Measurements from ENCODE around the gene NSUN7. TPM values are rescaled to one million over a fixed set of nuclear protein-coding genes. Genes with fewer than 3 reads are reported as not detected.
A peak's percentile ranks its signal among the peaks of the same experiment; 100 is the strongest.

The NSUN7 gene
- total RNA-seq, 2 experiments from 2014 or later, result 0.14 to 0.39 TPM

- Mint-ChIP-seq H3K36me3 (ENCODE audit: low read depth) (no peaks in the 10 kb centered on the region), H3K4me3 (peak overlapping the region; percentile 79), H3K27ac (no peak overlapping the region), H3K9me3 (no peaks in the 10 kb centered on the region), H3K4me1 (ENCODE audit: low read depth) (peaks cover 13% of the 10 kb centered on the region), H3K27me3 (peaks cover 77% of the 10 kb centered on the region)
- peaks cover 10% of the 10 kb centered on the region for H3K4me1 ChIP-seq (ENCODE audit: insufficient read depth, low read length)
- intact Hi-C loops (cut with DNase I, micrococcal nuclease), result no loop called here
- peak; percentile 75 for ATAC-seq (ENCODE audit: poor library complexity)
- DNase-seq, result peak in 12 of 14 experiments; percentile 9 to 62 (median 30)
- H3K4me3 ChIP-seq (ENCODE audit: low read length), result peak overlapping the region; percentile 44
- TF ChIP-seq CTCF (IDR thresholded peaks at IDR 0.05), result no peak
- peaks cover 0 to 11% of the 10 kb centered on the region in 2 experiments for H3K9me3 ChIP-seq (ENCODE audit: control insufficient read depth in 1 of 2, insufficient read depth in 1 of 2, low read length in 2 of 2)
- CTCF ChIA-PET, result no interaction called here
- peaks cover 17 to 20% of the 10 kb centered on the region in 2 experiments for H3K27me3 ChIP-seq (ENCODE audit: control insufficient read depth in 1 of 2, insufficient read depth in 2 of 2, low read length in 2 of 2)
- H3K36me3 ChIP-seq (ENCODE audit: insufficient read depth, low read length), result no peaks in the 10 kb centered on the region
- H3K27ac ChIP-seq (ENCODE audit: low read depth in 1 of 2, low read length in 2 of 2), result no peak overlapping the region
- POLR2A ChIA-PET, result no interaction called here
Observed at GRCh38 chr4:40856840-40857362, 107.1 kb downstream of the NSUN7 start.

GRCh38 chr4:40857956-40858355 lies 108.2 kb downstream of the NSUN7 start:
- Mint-ChIP-seq H3K27me3 (peaks cover 69% of the 10 kb centered on the region), H3K9me3 (no peaks in the 10 kb centered on the region), H3K4me3 (no peak overlapping the region), H3K4me1 (ENCODE audit: low read depth) (peaks cover 13% of the 10 kb centered on the region), H3K36me3 (ENCODE audit: low read depth) (no peaks in the 10 kb centered on the region), H3K27ac (no peak overlapping the region)
- ChIA-PET POLR2A (no interaction called here), CTCF (no interaction called here)
- H3K4me1 ChIP-seq (ENCODE audit: insufficient read depth, low read length), result peaks cover 10% of the 10 kb centered on the region
- intact Hi-C loops (cut with DNase I, micrococcal nuclease), result no loop called here
- H3K36me3 ChIP-seq (ENCODE audit: insufficient read depth, low read length), result no peaks in the 10 kb centered on the region
- ATAC-seq (ENCODE audit: poor library complexity) (no peak), DNase-seq (peak in 2 of 14 experiments; percentile 12 to 13)
- H3K27me3 ChIP-seq (ENCODE audit: control insufficient read depth in 1 of 2, insufficient read depth in 2 of 2, low read length in 2 of 2), result peaks cover 17 to 20% of the 10 kb centered on the region in 2 experiments
- TF ChIP-seq CTCF (IDR thresholded peaks at IDR 0.05), result no peak
- peaks cover 0 to 11% of the 10 kb centered on the region in 2 experiments for H3K9me3 ChIP-seq (ENCODE audit: control insufficient read depth in 1 of 2, insufficient read depth in 1 of 2, low read length in 2 of 2)
- H3K4me3 ChIP-seq (ENCODE audit: low read length), result no peak overlapping the region
- H3K27ac ChIP-seq (ENCODE audit: low read depth in 1 of 2, low read length in 2 of 2), result no peak overlapping the region

GRCh38 chr4:40858962-40859361 lies 109.2 kb downstream of the NSUN7 start:
- Mint-ChIP-seq H3K36me3 (ENCODE audit: low read depth) (no peaks in the 10 kb centered on the region), H3K9me3 (no peaks in the 10 kb centered on the region), H3K4me1 (ENCODE audit: low read depth) (peaks cover 13% of the 10 kb centered on the region), H3K27me3 (peaks cover 62% of the 10 kb centered on the region), H3K4me3 (no peak overlapping the region), H3K27ac (no peak overlapping the region)
- Histone ChIP-seq H3K9me3 (ENCODE audit: control insufficient read depth in 1 of 2, insufficient read depth in 1 of 2, low read length in 2 of 2) (peaks cover 0 to 11% of the 10 kb centered on the region in 2 experiments), H3K27ac (ENCODE audit: low read depth in 1 of 2, low read length in 2 of 2) (no peak overlapping the region), H3K4me3 (ENCODE audit: low read length) (no peak overlapping the region), H3K27me3 (ENCODE audit: control insufficient read depth in 1 of 2, insufficient read depth in 2 of 2, low read length in 2 of 2) (peaks cover 17 to 20% of the 10 kb centered on the region in 2 experiments), H3K36me3 (ENCODE audit: insufficient read depth, low read length) (no peaks in the 10 kb centered on the region), H3K4me1 (ENCODE audit: insufficient read depth, low read length) (peaks cover 10% of the 10 kb centered on the region)
- TF ChIP-seq CTCF (IDR thresholded peaks at IDR 0.05), result no peak
- DNase-seq (no peak), ATAC-seq (ENCODE audit: poor library complexity) (no peak)
- CTCF ChIA-PET, result no interaction called here
- POLR2A ChIA-PET, result no interaction called here
- intact Hi-C loops (cut with DNase I, micrococcal nuclease), result no loop called here

Other genes starting within 250 kb of the NSUN7 start
- gene RBM47, start 120.1 kb upstream of the NSUN7 start, total RNA-seq, result under 1 TPM; 0.27 to 0.92 TPM

All from CD4-positive, alpha-beta T cell (primary cell).